Mesendoderm (in vitro differentiated cells): ENCODE results near the gene MBD5.

ENCODE experiments used
- DNase-seq: peaks from one replicate; pipeline ENCODE4 v3.0.0; 2013
- H2AK5ac ChIP-seq: 2 replicates; pipeline ENCODE4 v1.6.1; 2013; ENCODE audit warnings: low read length, inconsistent platforms
- H2BK120ac ChIP-seq: 2 replicates; pipeline ENCODE4 v1.6.1; 2013; ENCODE audit warnings: low read depth, mild to moderate bottlenecking, low read length, moderate library complexity, mixed read lengths
- H2BK15ac ChIP-seq: replicated peaks from 2 replicates; pipeline ENCODE4 v1.6.1; 2013; ENCODE audit warnings: low read depth, mild to moderate bottlenecking, moderate library complexity
- H2BK5ac ChIP-seq: 2 replicates; pipeline ENCODE4 v1.6.1; 2013; ENCODE audit warnings: low read length, inconsistent platforms
- H3K18ac ChIP-seq: 2 replicates; pipeline ENCODE4 v1.6.1; 2013; ENCODE audit warnings: mild to moderate bottlenecking, low read length, mixed read lengths
- H3K23ac ChIP-seq: one replicate; pipeline ENCODE4 v1.6.1; 2013; ENCODE audit warnings: low read length
- H3K27ac ChIP-seq: 2 replicates; pipeline ENCODE4 v1.5.1; 2013; ENCODE audit warnings: low read depth, mild to moderate bottlenecking, inconsistent platforms, low read length, moderate library complexity
- H3K27me3 ChIP-seq: 2 replicates; pipeline ENCODE4 v1.6.1; 2013; ENCODE audit warnings: low read length, control low read depth, mild to moderate bottlenecking, inconsistent platforms; ENCODE audit not compliant: insufficient read depth, poor library complexity
- H3K36me3 ChIP-seq: 2 replicates; pipeline ENCODE4 v1.6.1; 2013; ENCODE audit warnings: low read length, inconsistent platforms; ENCODE audit not compliant: control insufficient read depth, insufficient read depth
- H3K4ac ChIP-seq: one replicate; pipeline ENCODE4 v1.6.1; 2013; ENCODE audit warnings: low read depth, mild to moderate bottlenecking, low read length, moderate library complexity
- H3K4me1 ChIP-seq: 2 replicates; pipeline ENCODE4 v1.6.1; 2013; ENCODE audit warnings: low read depth, low read length, inconsistent platforms; ENCODE audit not compliant: control insufficient read depth
- H3K4me2 ChIP-seq: 2 replicates; pipeline ENCODE4 v1.6.1; 2013; ENCODE audit warnings: low read length
- H3K4me3 ChIP-seq: 2 replicates; pipeline ENCODE4 v1.5.1; 2013; ENCODE audit warnings: mild to moderate bottlenecking, low read length
- H3K56ac ChIP-seq: one replicate; pipeline ENCODE4 v1.6.1; 2013; ENCODE audit warnings: low read length
- H3K79me1 ChIP-seq: 2 replicates; pipeline ENCODE4 v1.6.1; 2013; ENCODE audit warnings: low read length, inconsistent platforms
- H3K79me2 ChIP-seq: 2 replicates; pipeline ENCODE4 v1.6.1; 2013; ENCODE audit warnings: mild to moderate bottlenecking, low read length; ENCODE audit not compliant: control insufficient read depth, insufficient read depth
- H3K9ac ChIP-seq: 2 replicates; pipeline ENCODE4 v1.6.1; 2013; ENCODE audit warnings: low read length, inconsistent platforms
- H4K5ac ChIP-seq: one replicate; pipeline ENCODE4 v1.6.1; 2013; ENCODE audit warnings: low read length
- H4K8ac ChIP-seq: one replicate; pipeline ENCODE4 v1.6.1; 2013; ENCODE audit warnings: low read depth, mild to moderate bottlenecking, control low read depth, low read length, moderate library complexity
- WGBS: extraction: QIAGEN DNeasy Blood & Tissue Kit; methylation state at CpG from one replicate; pipeline ENCODE4 v1.1.7; 2013; ENCODE audit warnings: low lambda C conversion rate, missing lambda C conversion rate; ENCODE audit not compliant: insufficient coverage; ENCODE audit errors: extremely low coverage; 5-methylcytosine and 5-hydroxymethylcytosine counted together

The MBD5 gene

GRCh38 chr2:148251993-148252392 is 231.1 kb downstream of the MBD5 start:
- Histone ChIP-seq H4K8ac (no peak overlapping the region), H3K4me3 (no peak overlapping the region), H2BK15ac (no peak overlapping the region), H3K79me1 (no peaks in the 10 kb centered on the region), H3K23ac (no peak overlapping the region), H3K56ac (no peak overlapping the region), H3K79me2 (no peaks in the 10 kb centered on the region), H2AK5ac (no peak overlapping the region), H3K4ac (no peak overlapping the region), H3K9ac (no peak overlapping the region), H3K18ac (no peak overlapping the region), H3K4me2 (no peak overlapping the region), H3K27me3 (no peaks in the 10 kb centered on the region), H3K27ac (no peak overlapping the region), H4K5ac (no peak overlapping the region), H3K4me1 (no peaks in the 10 kb centered on the region), H2BK120ac (no peak overlapping the region), H3K36me3 (no peaks in the 10 kb centered on the region), H2BK5ac (no peak overlapping the region)
- no peak for DNase-seq
- no CpG with 5 or more reads among the region's 5 CpGs for WGBS

GRCh38 chr2:148252646-148253045 is 231.8 kb downstream of the MBD5 start:
- no peak overlapping the region for H3K4ac ChIP-seq
- no peak for DNase-seq
- no peak overlapping the region for H4K8ac ChIP-seq
- H3K9ac ChIP-seq: no peak overlapping the region
- H4K5ac ChIP-seq: no peak overlapping the region
- H3K18ac ChIP-seq: no peak overlapping the region
- no peaks in the 10 kb centered on the region for H3K27me3 ChIP-seq
- no peak overlapping the region for H2BK120ac ChIP-seq
- no peaks in the 10 kb centered on the region for H3K36me3 ChIP-seq
- H2BK5ac ChIP-seq: no peak overlapping the region
- no peak overlapping the region for H3K56ac ChIP-seq
- WGBS: no CpG with 5 or more reads among the region's 2 CpGs
- H3K27ac ChIP-seq: no peak overlapping the region
- H3K23ac ChIP-seq: no peak overlapping the region
- no peak overlapping the region for H2BK15ac ChIP-seq
- no peak overlapping the region for H2AK5ac ChIP-seq
- no peaks in the 10 kb centered on the region for H3K79me2 ChIP-seq
- no peaks in the 10 kb centered on the region for H3K4me1 ChIP-seq
- no peak overlapping the region for H3K4me2 ChIP-seq
- no peak overlapping the region for H3K4me3 ChIP-seq
- H3K79me1 ChIP-seq: no peaks in the 10 kb centered on the region

GRCh38 chr2:148253685-148254084 is 232.8 kb downstream of the MBD5 start:
- Histone ChIP-seq H3K27ac (no peak overlapping the region), H3K79me2 (no peaks in the 10 kb centered on the region), H3K4ac (no peak overlapping the region), H3K79me1 (no peaks in the 10 kb centered on the region), H3K36me3 (no peaks in the 10 kb centered on the region), H4K5ac (no peak overlapping the region), H3K23ac (no peak overlapping the region), H2AK5ac (no peak overlapping the region), H4K8ac (no peak overlapping the region), H3K4me3 (no peak overlapping the region), H3K4me2 (no peak overlapping the region), H3K4me1 (no peaks in the 10 kb centered on the region), H3K27me3 (no peaks in the 10 kb centered on the region), H2BK15ac (no peak overlapping the region), H2BK5ac (no peak overlapping the region), H3K18ac (no peak overlapping the region), H3K9ac (no peak overlapping the region), H2BK120ac (no peak overlapping the region), H3K56ac (no peak overlapping the region)
- DNase-seq: peak; percentile 54
- WGBS: no CpG with 5 or more reads among the region's 6 CpGs

- no peak overlapping the region for H3K27ac ChIP-seq
- no peak overlapping the region for H3K9ac ChIP-seq
- H4K5ac ChIP-seq: no peak overlapping the region
- H3K79me1 ChIP-seq: no peaks in the 10 kb centered on the region
- H2BK15ac ChIP-seq: no peak overlapping the region
- no peak overlapping the region for H2BK120ac ChIP-seq
- no peaks in the 10 kb centered on the region for H3K36me3 ChIP-seq
- H3K4ac ChIP-seq: no peak overlapping the region
- no peaks in the 10 kb centered on the region for H3K79me2 ChIP-seq
- no peak for DNase-seq
- no CpG with 5 or more reads among the region's 8 CpGs for WGBS
- H3K23ac ChIP-seq: no peak overlapping the region
- no peak overlapping the region for H3K4me3 ChIP-seq
- no peaks in the 10 kb centered on the region for H3K4me1 ChIP-seq
- H2BK5ac ChIP-seq: no peak overlapping the region
- H3K18ac ChIP-seq: no peak overlapping the region
- no peaks in the 10 kb centered on the region for H3K27me3 ChIP-seq
- H3K56ac ChIP-seq: no peak overlapping the region
- no peak overlapping the region for H3K4me2 ChIP-seq
- no peak overlapping the region for H2AK5ac ChIP-seq
- no peak overlapping the region for H4K8ac ChIP-seq
Observed at GRCh38 chr2:148255929-148256328, 235.0 kb downstream of the MBD5 start.

- no peak overlapping the region for H3K27ac ChIP-seq
- no peak overlapping the region for H3K56ac ChIP-seq
- no peaks in the 10 kb centered on the region for H3K27me3 ChIP-seq
- H4K8ac ChIP-seq: no peak overlapping the region
- H2BK5ac ChIP-seq: no peak overlapping the region
- no peak overlapping the region for H3K23ac ChIP-seq
- H2BK15ac ChIP-seq: no peak overlapping the region
- H3K4ac ChIP-seq: no peak overlapping the region
- DNase-seq: no peak
- H3K9ac ChIP-seq: no peak overlapping the region
- H3K4me1 ChIP-seq: no peaks in the 10 kb centered on the region
- no CpG with 5 or more reads among the region's 6 CpGs for WGBS
- H3K79me1 ChIP-seq: no peaks in the 10 kb centered on the region
- no peak overlapping the region for H3K4me2 ChIP-seq
- H4K5ac ChIP-seq: no peak overlapping the region
- no peak overlapping the region for H2AK5ac ChIP-seq
- no peak overlapping the region for H3K4me3 ChIP-seq
- H3K36me3 ChIP-seq: no peaks in the 10 kb centered on the region
- no peak overlapping the region for H2BK120ac ChIP-seq
- H3K79me2 ChIP-seq: no peaks in the 10 kb centered on the region
- no peak overlapping the region for H3K18ac ChIP-seq
Observed at GRCh38 chr2:148257276-148257675, 236.4 kb downstream of the MBD5 start.

- Histone ChIP-seq H3K4me2 (no peak overlapping the region), H3K23ac (no peak overlapping the region), H3K9ac (no peak overlapping the region), H3K27me3 (no peaks in the 10 kb centered on the region), H2BK120ac (no peak overlapping the region), H4K8ac (no peak overlapping the region), H3K56ac (no peak overlapping the region), H3K36me3 (no peaks in the 10 kb centered on the region), H3K4me1 (no peaks in the 10 kb centered on the region), H2BK15ac (no peak overlapping the region), H3K27ac (no peak overlapping the region), H3K79me2 (no peaks in the 10 kb centered on the region), H2AK5ac (no peak overlapping the region), H4K5ac (no peak overlapping the region), H2BK5ac (no peak overlapping the region), H3K4ac (no peak overlapping the region), H3K79me1 (no peaks in the 10 kb centered on the region), H3K4me3 (no peak overlapping the region), H3K18ac (no peak overlapping the region)
- WGBS: no CpG with 5 or more reads among the region's 10 CpGs
- no peak for DNase-seq
Observed at GRCh38 chr2:148258124-148258523, 237.2 kb downstream of the MBD5 start.
